WTC11 (cell line): ENCODE results near the gene TPCN2. TPM values are rescaled to one million over a fixed set of nuclear protein-coding genes. Genes with fewer than 3 reads are reported as not detected.

ENCODE experiments used
- ATAC-seq: fragments of 200-7000 bp; cut with Tn5 transposase; 2 replicates; pipeline ENCODE4 v1.10.0; 2021; ENCODE audit warnings: mild to moderate bottlenecking, moderate library complexity
- CTCF ChIA-PET: fragments of 300-600 bp; sonication (Branson Sonifier 250); formaldehyde crosslinking; loops from one replicate; lab custom pipeline; 2021; ENCODE audit warnings: antibody characterized with exemption; lab: Charles Lee
- POLR2A ChIA-PET: fragments of 350-600 bp; sonication (Branson Sonifier 250); formaldehyde crosslinking; loops from one replicate; lab custom pipeline; 2021; ENCODE audit warnings: antibody characterized with exemption; lab: Charles Lee
- DNase-seq: peaks from one replicate; pipeline ENCODE4 v3.0.0; 2021; ENCODE audit warnings: low spot score
- H3K27ac Mint-ChIP-seq: 2 replicates; pipeline ENCODE4 v1.8.0; 2021; ENCODE audit warnings: mixed read lengths
- H3K27me3 Mint-ChIP-seq: 2 replicates; pipeline ENCODE4 v1.8.0; 2021; ENCODE audit warnings: low read depth, mild to moderate bottlenecking, moderate library complexity, mixed read lengths
- H3K36me3 Mint-ChIP-seq: 2 replicates; pipeline ENCODE4 v1.8.0; 2021; ENCODE audit warnings: mixed read lengths
- H3K4me1 Mint-ChIP-seq: 2 replicates; pipeline ENCODE4 v1.8.0; 2022; ENCODE audit warnings: mixed read lengths
- H3K4me3 Mint-ChIP-seq: 2 replicates; pipeline ENCODE4 v1.8.0; 2021; ENCODE audit warnings: mild to moderate bottlenecking, moderate library complexity, mixed read lengths
- H3K9me3 Mint-ChIP-seq: 2 replicates; pipeline ENCODE4 v1.8.0; 2021; ENCODE audit warnings: mixed read lengths
- ATF1 ChIP-seq: sonication (generic); formaldehyde crosslinking; IDR thresholded peaks from 2 replicates; pipeline ENCODE4 v1.8.1; 2023; ENCODE audit warnings: mild to moderate bottlenecking, moderate library complexity, missing genetic modification reagents
- CREM ChIP-seq: sonication (generic); formaldehyde crosslinking; IDR thresholded peaks from 2 replicates; pipeline ENCODE4 v1.8.1; 2022; ENCODE audit warnings: mild to moderate bottlenecking, missing genetic modification reagents, moderate library complexity
- E2F1 ChIP-seq: sonication (generic); formaldehyde crosslinking; IDR thresholded peaks from 2 replicates; pipeline ENCODE4 v1.8.0; 2022; ENCODE audit warnings: mild to moderate bottlenecking, missing genetic modification reagents
- ELF4 ChIP-seq: sonication (generic); formaldehyde crosslinking; IDR thresholded peaks from 2 replicates; pipeline ENCODE4 v1.8.1; 2022; ENCODE audit warnings: low read depth, mild to moderate bottlenecking, moderate library complexity, missing genetic modification reagents
- ERG ChIP-seq: fragments of 250-450 bp; sonication (Bioruptor Pico); IDR thresholded peaks from 2 replicates; pipeline ENCODE4 v1.8.0; 2021; ENCODE audit warnings: mild to moderate bottlenecking
- FOXJ3 ChIP-seq: sonication (generic); formaldehyde crosslinking; IDR thresholded peaks from 2 replicates; pipeline ENCODE4 v1.9.0; 2021; ENCODE audit warnings: missing genetic modification reagents, mild to moderate bottlenecking, borderline replicate concordance
- FOXK1 ChIP-seq: sonication (generic); formaldehyde crosslinking; IDR thresholded peaks from 2 replicates; pipeline ENCODE4 v1.8.0; 2022; ENCODE audit warnings: mild to moderate bottlenecking, moderate library complexity, missing genetic modification reagents
- GTF2I ChIP-seq: fragments of 250-450 bp; sonication (Bioruptor Pico); conservative IDR thresholded peaks from 2 replicates; pipeline ENCODE4 v1.4.0; 2021; ENCODE audit warnings: mild to moderate bottlenecking
- JUN ChIP-seq: sonication (generic); formaldehyde crosslinking; IDR thresholded peaks from 2 replicates; pipeline ENCODE4 v1.8.0; 2023; ENCODE audit warnings: mild to moderate bottlenecking, missing genetic modification reagents
- KAT7 ChIP-seq: sonication (generic); formaldehyde crosslinking; IDR thresholded peaks from 2 replicates; pipeline ENCODE4 v1.8.1; 2023; ENCODE audit warnings: missing genetic modification reagents, mild to moderate bottlenecking, borderline replicate concordance
- MAX ChIP-seq: sonication (generic); formaldehyde crosslinking; IDR thresholded peaks from 2 replicates; pipeline ENCODE4 v1.8.0; 2022; ENCODE audit warnings: mild to moderate bottlenecking, missing genetic modification reagents
- MXD4 ChIP-seq: fragments of 250-450 bp; sonication (Bioruptor Pico); IDR thresholded peaks from 2 replicates; pipeline ENCODE4 v1.8.0; 2021; ENCODE audit warnings: mild to moderate bottlenecking, moderate library complexity, borderline replicate concordance
- NFATC4 ChIP-seq: fragments of 250-450 bp; sonication (Bioruptor Pico); IDR thresholded peaks from 2 replicates; pipeline ENCODE4 v1.9.0; 2021; ENCODE audit warnings: mild to moderate bottlenecking
- NFE2L1 ChIP-seq: sonication (generic); formaldehyde crosslinking; IDR thresholded peaks from 2 replicates; pipeline ENCODE4 v1.8.1; 2023; ENCODE audit warnings: missing genetic modification reagents
- NFYB ChIP-seq: sonication (generic); formaldehyde crosslinking; conservative IDR thresholded peaks from 2 replicates; pipeline ENCODE4 v1.8.0; 2022; ENCODE audit warnings: low read depth, missing genetic modification reagents
- NR1H2 ChIP-seq: sonication (generic); formaldehyde crosslinking; IDR thresholded peaks from 2 replicates; pipeline ENCODE4 v1.9.0; 2021; ENCODE audit warnings: mild to moderate bottlenecking, moderate library complexity, missing genetic modification reagents
- SMAD4 ChIP-seq: sonication (generic); formaldehyde crosslinking; IDR thresholded peaks from 2 replicates; pipeline ENCODE4 v1.8.0; 2022; ENCODE audit warnings: mild to moderate bottlenecking, missing genetic modification reagents
- SOX15 ChIP-seq: fragments of 250-450 bp; sonication (Bioruptor Pico); IDR thresholded peaks from 2 replicates; pipeline ENCODE4 v1.9.0; 2021; ENCODE audit warnings: mild to moderate bottlenecking
- TEAD1 ChIP-seq: sonication (generic); formaldehyde crosslinking; IDR thresholded peaks from 2 replicates; pipeline ENCODE4 v1.8.0; 2022; ENCODE audit warnings: mild to moderate bottlenecking, missing genetic modification reagents
- ZNF232 ChIP-seq: sonication (generic); formaldehyde crosslinking; IDR thresholded peaks from 2 replicates; pipeline ENCODE4 v1.8.0; 2022; ENCODE audit warnings: mild to moderate bottlenecking, missing genetic modification reagents
- ZNF416 ChIP-seq: fragments of 250-450 bp; sonication (Bioruptor Pico); IDR thresholded peaks from 2 replicates; pipeline ENCODE4 v1.9.0; 2021; ENCODE audit warnings: mild to moderate bottlenecking, inconsistent platforms
- ZNF425 ChIP-seq: fragments of 250-450 bp; sonication (Bioruptor Pico); conservative IDR thresholded peaks from 2 replicates; pipeline ENCODE4 v1.9.0; 2021; ENCODE audit warnings: mild to moderate bottlenecking
- total RNA-seq: library from RNA; stranded (reverse); gene quantifications from 3 replicates; pipeline ENCODE4 v1.2.3, GENCODE V29; 2021
- TF ChIP-seq, protein P1 (sequence below): sonication (generic); formaldehyde crosslinking; IDR thresholded peaks from 2 replicates; pipeline ENCODE4 v1.8.0; 2022; ENCODE audit warnings: mild to moderate bottlenecking, missing genetic modification reagents
- TF ChIP-seq, protein P2 (sequence below): fragments of 250-450 bp; sonication (Bioruptor Pico); IDR thresholded peaks from 2 replicates; pipeline ENCODE4 v1.9.0; 2021; ENCODE audit warnings: mild to moderate bottlenecking
- TF ChIP-seq, protein P3 (sequence below): sonication (generic); formaldehyde crosslinking; IDR thresholded peaks from 2 replicates; pipeline ENCODE4 v1.8.1; 2022; ENCODE audit warnings: missing genetic modification reagents, borderline replicate concordance
- TF ChIP-seq, protein P4 (sequence below): fragments of 200-600 bp; IDR thresholded peaks from 2 replicates; pipeline ENCODE4 v1.8.0; 2022; ENCODE audit warnings: antibody characterized with exemption

Gene TPCN2
- total RNA-seq, 1 experiment from 2014 or later = 24.6 TPM

GRCh38 chr11:69154211-69154913 is 105.6 kb downstream of the TPCN2 start (continued):
- TF ChIP-seq CREM (CRISPR knock-in tag) (no peak), SOX15 (no peak), ATF1 (CRISPR knock-in tag) (no peak), GTF2I (CRISPR knock-in tag) (no peak), ELF4 (CRISPR knock-in tag) (no peak)
- TF ChIP-seq, protein P1, sequence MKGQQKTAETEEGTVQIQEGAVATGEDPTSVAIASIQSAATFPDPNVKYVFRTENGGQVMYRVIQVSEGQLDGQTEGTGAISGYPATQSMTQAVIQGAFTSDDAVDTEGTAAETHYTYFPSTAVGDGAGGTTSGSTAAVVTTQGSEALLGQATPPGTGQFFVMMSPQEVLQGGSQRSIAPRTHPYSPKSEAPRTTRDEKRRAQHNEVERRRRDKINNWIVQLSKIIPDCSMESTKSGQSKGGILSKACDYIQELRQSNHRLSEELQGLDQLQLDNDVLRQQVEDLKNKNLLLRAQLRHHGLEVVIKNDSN (CRISPR knock-in tag) = no peak

DNA sequence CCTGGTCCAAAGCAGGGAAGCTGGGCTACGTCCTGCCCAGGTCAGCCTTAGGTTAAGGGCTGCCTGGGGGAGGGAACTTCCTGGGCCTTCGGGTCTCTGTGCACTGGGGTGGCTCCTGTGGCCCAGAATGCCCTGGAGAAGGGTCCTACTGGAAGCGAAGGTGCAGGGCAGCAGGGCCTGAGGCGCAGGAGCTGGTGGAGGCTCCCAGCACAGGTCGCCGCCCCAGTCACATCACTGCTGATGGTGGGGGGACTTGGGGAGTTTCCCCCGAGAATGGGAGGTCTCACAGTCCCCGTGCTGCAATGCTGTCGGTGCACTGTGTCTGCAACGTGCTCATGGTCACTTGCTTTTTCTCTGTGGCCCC is 106.2 kb downstream of the TPCN2 start:
- ATAC-seq (no peak), DNase-seq (no peak)
- H3K9me3 Mint-ChIP-seq = peaks cover 8% of the 10 kb centered on the region
- CTCF ChIA-PET = interaction anchor here (1.9 to 4.4 kb wide), 2 partner anchors 23 to 53 kb away, joined by 6 to 27 read pairs; no protein-coding TSS in a partner anchor
- TF ChIP-seq FOXK1 (CRISPR knock-in tag) (no peak), NFE2L1 (no peak), NR1H2 (CRISPR knock-in tag) (no peak), MXD4 (no peak), JUN (no peak), KAT7 (CRISPR knock-in tag) (no peak), ZNF425 (CRISPR knock-in tag) (no peak), NFYB (no peak), ERG (CRISPR knock-in tag) (no peak), TEAD1 (CRISPR knock-in tag) (no peak), FOXJ3 (CRISPR knock-in tag) (no peak), ZNF232 (no peak), SMAD4 (no peak), MAX (CRISPR knock-in tag) (no peak), E2F1 (CRISPR knock-in tag) (no peak), ZNF416 (CRISPR knock-in tag) (no peak), NFATC4 (CRISPR knock-in tag) (no peak)
- TF ChIP-seq, protein P2, sequence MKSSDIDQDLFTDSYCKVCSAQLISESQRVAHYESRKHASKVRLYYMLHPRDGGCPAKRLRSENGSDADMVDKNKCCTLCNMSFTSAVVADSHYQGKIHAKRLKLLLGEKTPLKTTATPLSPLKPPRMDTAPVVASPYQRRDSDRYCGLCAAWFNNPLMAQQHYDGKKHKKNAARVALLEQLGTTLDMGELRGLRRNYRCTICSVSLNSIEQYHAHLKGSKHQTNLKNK = no peak
- TF ChIP-seq, protein P3, sequence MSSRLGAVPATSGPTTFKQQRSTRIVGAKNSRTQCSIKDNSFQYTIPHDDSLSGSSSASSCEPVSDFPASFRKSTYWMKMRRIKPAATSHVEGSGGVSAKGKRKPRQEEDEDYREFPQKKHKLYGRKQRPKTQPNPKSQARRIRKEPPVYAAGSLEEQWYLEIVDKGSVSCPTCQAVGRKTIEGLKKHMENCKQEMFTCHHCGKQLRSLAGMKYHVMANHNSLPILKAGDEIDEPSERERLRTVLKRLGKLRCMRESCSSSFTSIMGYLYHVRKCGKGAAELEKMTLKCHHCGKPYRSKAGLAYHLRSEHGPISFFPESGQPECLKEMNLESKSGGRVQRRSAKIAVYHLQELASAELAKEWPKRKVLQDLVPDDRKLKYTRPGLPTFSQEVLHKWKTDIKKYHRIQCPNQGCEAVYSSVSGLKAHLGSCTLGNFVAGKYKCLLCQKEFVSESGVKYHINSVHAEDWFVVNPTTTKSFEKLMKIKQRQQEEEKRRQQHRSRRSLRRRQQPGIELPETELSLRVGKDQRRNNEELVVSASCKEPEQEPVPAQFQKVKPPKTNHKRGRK (CRISPR knock-in tag) = no peak
- TF ChIP-seq, protein P4, sequence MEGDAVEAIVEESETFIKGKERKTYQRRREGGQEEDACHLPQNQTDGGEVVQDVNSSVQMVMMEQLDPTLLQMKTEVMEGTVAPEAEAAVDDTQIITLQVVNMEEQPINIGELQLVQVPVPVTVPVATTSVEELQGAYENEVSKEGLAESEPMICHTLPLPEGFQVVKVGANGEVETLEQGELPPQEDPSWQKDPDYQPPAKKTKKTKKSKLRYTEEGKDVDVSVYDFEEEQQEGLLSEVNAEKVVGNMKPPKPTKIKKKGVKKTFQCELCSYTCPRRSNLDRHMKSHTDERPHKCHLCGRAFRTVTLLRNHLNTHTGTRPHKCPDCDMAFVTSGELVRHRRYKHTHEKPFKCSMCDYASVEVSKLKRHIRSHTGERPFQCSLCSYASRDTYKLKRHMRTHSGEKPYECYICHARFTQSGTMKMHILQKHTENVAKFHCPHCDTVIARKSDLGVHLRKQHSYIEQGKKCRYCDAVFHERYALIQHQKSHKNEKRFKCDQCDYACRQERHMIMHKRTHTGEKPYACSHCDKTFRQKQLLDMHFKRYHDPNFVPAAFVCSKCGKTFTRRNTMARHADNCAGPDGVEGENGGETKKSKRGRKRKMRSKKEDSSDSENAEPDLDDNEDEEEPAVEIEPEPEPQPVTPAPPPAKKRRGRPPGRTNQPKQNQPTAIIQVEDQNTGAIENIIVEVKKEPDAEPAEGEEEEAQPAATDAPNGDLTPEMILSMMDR = no peak
- H3K4me1 Mint-ChIP-seq = peaks cover 26% of the 10 kb centered on the region
- H3K27ac Mint-ChIP-seq = no peak overlapping the region
- no peak overlapping the region for H3K4me3 Mint-ChIP-seq
- no peaks in the 10 kb centered on the region for H3K27me3 Mint-ChIP-seq
- H3K36me3 Mint-ChIP-seq = peaks cover 8% of the 10 kb centered on the region
- POLR2A ChIA-PET = no interaction called here
